SK-N-SH (cell line): ENCODE measurements around the gene BRD4. TPM values are rescaled to one million over a fixed set of nuclear protein-coding genes. Genes with fewer than 3 reads are reported as not detected.

ENCODE experiments used
- CTCF ChIA-PET: fragments of 300-600, 350-600 bp; formaldehyde crosslinking; extraction: SDS; loops from one replicate; lab custom pipeline; 2021; lab: Yijun Ruan, JAX
- POLR2A ChIA-PET: fragments of 350-600 bp; sonication (Branson Sonifier 250); formaldehyde crosslinking; extraction: SDS; loops from one replicate; lab custom pipeline; 2020; ENCODE audit warnings: antibody characterized with exemption, inconsistent platforms; lab: Yijun Ruan, JAX
- DNase-seq: peaks from one replicate; pipeline ENCODE4 v3.0.0; 2012
- H2AFZ ChIP-seq: fragments of 200-600 bp; sonication (generic); 2 replicates; pipeline ENCODE4 v1.8.1; 2016; ENCODE audit warnings: antibody characterized with exemption, mild to moderate bottlenecking, low read depth
- H3F3A ChIP-seq: fragments of 200-600 bp; sonication (generic); replicated peaks from 2 replicates; pipeline ENCODE3; 2016; ENCODE audit warnings: antibody characterized with exemption, mild to moderate bottlenecking; ENCODE audit not compliant: insufficient read depth
- H3K27ac ChIP-seq, 2 experiments: fragments of 200-500 bp in 1 of 2; fragments of 200-600 bp in 1 of 2; sonication (Bioruptor generic) in 1 of 2; sonication (generic), shearing (Covaris generic) in 1 of 2; 2 replicates each; pipeline versions ENCODE4 v1.5.1 to v1.6.1; 2014 to 2016; ENCODE audit warnings: low read depth in 2 of 2, inconsistent platforms in 1 of 2, low read length in 1 of 2, mild to moderate bottlenecking in 1 of 2, mixed read lengths in 1 of 2
- H3K27me3 ChIP-seq: fragments of 200-600 bp; sonication (generic), shearing (Covaris generic); 2 replicates; pipeline ENCODE4 v1.6.1; 2016; ENCODE audit warnings: mixed run types; ENCODE audit not compliant: insufficient read depth
- H3K36me3 ChIP-seq, 2 experiments: fragments of 200-500 bp in 1 of 2; fragments of 200-600 bp in 1 of 2; sonication (Bioruptor generic) in 1 of 2; sonication (generic) in 1 of 2; replicated peaks in 1 of 2; 2 replicates each; pipeline versions ENCODE3 to v1.5.1; 2014 to 2016; ENCODE audit warnings: low read length in 1 of 2, mild to moderate bottlenecking in 1 of 2; ENCODE audit not compliant: insufficient read depth in 2 of 2, control insufficient read depth in 1 of 2
- H3K4me1 ChIP-seq, 2 experiments: fragments of 200-500 bp in 1 of 2; fragments of 200-600 bp in 1 of 2; sonication (Bioruptor generic) in 1 of 2; sonication (generic), shearing (Covaris generic) in 1 of 2; 2 replicates each; pipeline versions ENCODE4 v1.5.1 to v1.6.1; 2014 to 2016; ENCODE audit warnings: low read depth in 1 of 2, low read length in 1 of 2, mixed run types in 1 of 2; ENCODE audit not compliant: insufficient read depth in 2 of 2, control insufficient read depth in 1 of 2
- H3K4me2 ChIP-seq: fragments of 200-600 bp; sonication (generic), shearing (Covaris generic); 2 replicates; pipeline ENCODE4 v1.6.1; 2017; ENCODE audit warnings: mixed run types
- H3K4me3 ChIP-seq, 2 experiments: fragments of 200-500 bp in 1 of 2; fragments of 200-600 bp in 1 of 2; sonication (Bioruptor generic) in 1 of 2; sonication (generic), shearing (Covaris generic) in 1 of 2; 2 replicates each; pipeline versions ENCODE4 v1.5.1 to v1.8.1; 2014 to 2016; ENCODE audit warnings: low read depth in 2 of 2, inconsistent platforms in 1 of 2, low read length in 1 of 2, mild to moderate bottlenecking in 1 of 2, mixed read lengths in 1 of 2, moderate library complexity in 1 of 2
- H3K79me2 ChIP-seq: fragments of 200-600 bp; sonication (generic); 2 replicates; pipeline ENCODE4 v1.8.1; 2017; ENCODE audit warnings: mild to moderate bottlenecking; ENCODE audit not compliant: insufficient read depth
- H3K9ac ChIP-seq: fragments of 200-600 bp; sonication (generic); 2 replicates; pipeline ENCODE4 v1.6.1; 2017; ENCODE audit warnings: mixed run types
- H3K9me2 ChIP-seq: fragments of 200-600 bp; sonication (generic); 2 replicates; pipeline ENCODE4 v1.6.1; 2017; ENCODE audit warnings: mixed run types
- H3K9me3 ChIP-seq: fragments of 200-600 bp; sonication (generic); 2 replicates; pipeline ENCODE4 v1.6.1; 2017; ENCODE audit warnings: mixed run types, mild to moderate bottlenecking, moderate library complexity
- H4K20me1 ChIP-seq: fragments of 200-600 bp; sonication (generic); 2 replicates; pipeline ENCODE4 v1.6.1; 2017; ENCODE audit warnings: mild to moderate bottlenecking, mixed run types; ENCODE audit not compliant: insufficient read depth
- CHD2 ChIP-seq: fragments of 150-350 bp; IDR thresholded peaks from 2 replicates; pipeline ENCODE4 v1.6.1; 2018; ENCODE audit warnings: low read length; ENCODE audit not compliant: partially characterized antibody
- ELF1 ChIP-seq: IDR thresholded peaks from 2 replicates; pipeline ENCODE4 v1.4.0; 2012
- EP300 ChIP-seq, 2 experiments: IDR thresholded peaks; 2 replicates each; pipeline versions ENCODE4 v1.4.0 to v1.6.1; 2012; ENCODE audit warnings: borderline replicate concordance in 1 of 2, low read depth in 1 of 2, low read length in 1 of 2
- IRF3 ChIP-seq: fragments of 150-350 bp; IDR thresholded peaks from 2 replicates; pipeline ENCODE4 v1.6.1; 2016; ENCODE audit warnings: mild to moderate bottlenecking, low read depth, low read length
- JUND ChIP-seq: IDR thresholded peaks from 2 replicates; pipeline ENCODE4 v1.4.0; 2012
- POLR2AphosphoS5 ChIP-seq: IDR thresholded peaks from 2 replicates; pipeline ENCODE4 v1.6.1; 2012; ENCODE audit warnings: low read depth, low read length
- RAD21 ChIP-seq: IDR thresholded peaks from 2 replicates; pipeline ENCODE4 v1.6.1; 2012; ENCODE audit warnings: mild to moderate bottlenecking, low read length
- RFX5 ChIP-seq: IDR thresholded peaks from 2 replicates; pipeline ENCODE4 v1.6.1; 2012; ENCODE audit warnings: mild to moderate bottlenecking, improper control_type of control experiment, low read length
- RXRA ChIP-seq: IDR thresholded peaks from 2 replicates; pipeline ENCODE4 v1.4.0; 2012; ENCODE audit warnings: low read depth, mild to moderate bottlenecking, borderline replicate concordance
- SIN3A ChIP-seq: IDR thresholded peaks from 2 replicates; pipeline ENCODE4 v1.6.1; 2012; ENCODE audit warnings: low read depth, mild to moderate bottlenecking, low read length, moderate library complexity, borderline replicate concordance
- TAF1 ChIP-seq: IDR thresholded peaks from 2 replicates; pipeline ENCODE4 v1.6.1; 2012; ENCODE audit warnings: low read depth, mild to moderate bottlenecking, low read length, moderate library complexity, borderline replicate concordance
- TCF12 ChIP-seq: IDR thresholded peaks from 2 replicates; pipeline ENCODE4 v1.4.0; 2012
- TEAD4 ChIP-seq: IDR thresholded peaks from 2 replicates; pipeline ENCODE4 v1.4.0; 2012; ENCODE audit warnings: mild to moderate bottlenecking, borderline replicate concordance; ENCODE audit not compliant: insufficient read depth
- USF2 ChIP-seq: fragments of 150-350 bp; IDR thresholded peaks from 2 replicates; pipeline ENCODE4 v1.6.1; 2017; ENCODE audit warnings: antibody characterized with exemption, low read length, low read depth, borderline replicate concordance
- ZBTB33 ChIP-seq: IDR thresholded peaks from 2 replicates; pipeline ENCODE4 v1.4.0; 2012; ENCODE audit warnings: low read depth, borderline replicate concordance
- WGBS: methylation state at CpG from one replicate; pipeline ENCODE4 v1.1.6; 2017; ENCODE audit warnings: low lambda C conversion rate; 5-methylcytosine and 5-hydroxymethylcytosine counted together
- polyA plus RNA-seq, 3 experiments: library from polyadenylated mRNA; depleted of rRNA; stranded (reverse); fragments of >200 nt; gene quantifications; 2 replicates each; pipeline ENCODE4 v1.2.3, GENCODE V29; 2012

The BRD4 gene
- polyA plus RNA-seq, 1 of the 3 experiments (the other 2 are of a cell fraction) = 10.0 TPM

GRCh38 chr19:15218501-15218900, 113.8 kb downstream of the BRD4 start:
- DNase-seq = no peak
- no peaks in the 10 kb centered on the region for H3K9me2 ChIP-seq
- peaks cover 5 to 6% of the 10 kb centered on the region in 2 experiments; a peak in 3 of 4 replicates for H3K4me1 ChIP-seq
- no peaks in the 10 kb centered on the region for H3K9me3 ChIP-seq
- no peak for TF ChIP-seq JUND
- no peak for TF ChIP-seq ZBTB33
- no peak for TF ChIP-seq POLR2AphosphoS5
- no peak for TF ChIP-seq RAD21
- TF ChIP-seq TCF12 = no peak
- no peak for TF ChIP-seq CHD2
- TF ChIP-seq RFX5 = no peak
- TF ChIP-seq EP300 (IDR thresholded peaks at IDR 0.05; ENCODE audit: borderline replicate concordance in 1 of 2, low read depth in 1 of 2, low read length in 1 of 2) = no peak
- TF ChIP-seq TEAD4 = no peak
- no peak for TF ChIP-seq USF2
- TF ChIP-seq SIN3A = no peak
- TF ChIP-seq IRF3 = no peak
- TF ChIP-seq RXRA = no peak
- TF ChIP-seq ELF1 = no peak
- no peaks in the 10 kb centered on the region for H3K27me3 ChIP-seq
- CTCF ChIA-PET = no interaction called here
- no peaks in the 10 kb centered on the region for H3F3A ChIP-seq
- no peaks in the 10 kb centered on the region for H4K20me1 ChIP-seq
- POLR2A ChIA-PET = no interaction called here
- no peaks in the 10 kb centered on the region for H3K79me2 ChIP-seq
- no peak overlapping the region for H3K4me2 ChIP-seq
- H3K36me3 ChIP-seq = no peaks in the 10 kb centered on the region
- 89% methylated on average over 4 of the region's 7 CpGs for WGBS
- no peak overlapping the region for H3K27ac ChIP-seq
- no peak overlapping the region for H3K4me3 ChIP-seq
- H3K9ac ChIP-seq = no peak overlapping the region
- H2AFZ ChIP-seq = no peak overlapping the region

- Histone ChIP-seq H3K9ac (no peak overlapping the region), H3F3A (no peaks in the 10 kb centered on the region), H3K36me3 (no peaks in the 10 kb centered on the region), H3K9me2 (no peaks in the 10 kb centered on the region), H3K9me3 (no peaks in the 10 kb centered on the region), H3K4me1 (no peaks in the 10 kb centered on the region), H3K79me2 (no peaks in the 10 kb centered on the region), H3K4me2 (no peak overlapping the region), H3K27ac (no peak overlapping the region), H3K4me3 (no peak overlapping the region), H2AFZ (no peak overlapping the region), H3K27me3 (no peaks in the 10 kb centered on the region), H4K20me1 (no peaks in the 10 kb centered on the region)
- CTCF ChIA-PET = interaction anchor here (0.6 kb wide), 1 partner anchor 14 kb away, joined by 3 read pairs; no protein-coding TSS in a partner anchor
- WGBS = 74% methylated on average over 7 of the region's 7 CpGs
- no peak for DNase-seq
- TF ChIP-seq SIN3A (no peak), POLR2AphosphoS5 (no peak), ELF1 (no peak), TAF1 (no peak)
- POLR2A ChIA-PET = no interaction called here
Observed at GRCh38 chr19:15216363-15216762, 116.0 kb downstream of the BRD4 start.
